ENCODE data around the gene RAF1.

The RAF1 gene

DNA sequence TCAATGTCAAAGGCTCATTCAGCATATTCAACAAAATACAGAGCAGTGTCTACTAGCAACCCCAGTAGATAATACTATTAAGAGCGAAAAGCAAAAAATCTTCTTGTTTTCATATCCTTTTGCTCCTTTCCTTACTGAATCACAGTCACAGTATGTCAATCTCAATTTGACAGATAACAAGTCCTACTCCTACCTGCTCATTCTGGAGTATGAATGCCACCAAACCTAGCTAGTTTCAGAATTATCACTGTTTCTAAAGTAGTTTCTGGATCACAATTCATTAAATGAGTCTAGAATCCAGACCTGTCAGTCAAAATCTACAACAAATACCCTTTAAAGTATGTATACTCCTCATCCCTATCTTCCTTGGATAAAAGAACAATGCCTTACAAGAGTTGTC lies 55.5 kb downstream of the RAF1 start:
- Histone ChIP-seq H3K4me3 (ENCODE audit: low read depth, low read length) (no peak overlapping the region), H3K27ac (no peak overlapping the region), H3K27me3 (replicated peaks) (no peaks in the 10 kb centered on the region), H3K36me3 (replicated peaks) (peaks cover 14% of the 10 kb centered on the region)
- TF ChIP-seq, protein P1, sequence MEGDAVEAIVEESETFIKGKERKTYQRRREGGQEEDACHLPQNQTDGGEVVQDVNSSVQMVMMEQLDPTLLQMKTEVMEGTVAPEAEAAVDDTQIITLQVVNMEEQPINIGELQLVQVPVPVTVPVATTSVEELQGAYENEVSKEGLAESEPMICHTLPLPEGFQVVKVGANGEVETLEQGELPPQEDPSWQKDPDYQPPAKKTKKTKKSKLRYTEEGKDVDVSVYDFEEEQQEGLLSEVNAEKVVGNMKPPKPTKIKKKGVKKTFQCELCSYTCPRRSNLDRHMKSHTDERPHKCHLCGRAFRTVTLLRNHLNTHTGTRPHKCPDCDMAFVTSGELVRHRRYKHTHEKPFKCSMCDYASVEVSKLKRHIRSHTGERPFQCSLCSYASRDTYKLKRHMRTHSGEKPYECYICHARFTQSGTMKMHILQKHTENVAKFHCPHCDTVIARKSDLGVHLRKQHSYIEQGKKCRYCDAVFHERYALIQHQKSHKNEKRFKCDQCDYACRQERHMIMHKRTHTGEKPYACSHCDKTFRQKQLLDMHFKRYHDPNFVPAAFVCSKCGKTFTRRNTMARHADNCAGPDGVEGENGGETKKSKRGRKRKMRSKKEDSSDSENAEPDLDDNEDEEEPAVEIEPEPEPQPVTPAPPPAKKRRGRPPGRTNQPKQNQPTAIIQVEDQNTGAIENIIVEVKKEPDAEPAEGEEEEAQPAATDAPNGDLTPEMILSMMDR (IDR thresholded peaks at IDR 0.05; ENCODE audit: low read depth, low read length, missing control alignments) = no peak
- no peak for DNase-seq
- in situ Hi-C loops (cut with HindIII; ENCODE audit: low pct_ligation_motif_present, low sequenced_read_pairs) = no loop called here

DNA sequence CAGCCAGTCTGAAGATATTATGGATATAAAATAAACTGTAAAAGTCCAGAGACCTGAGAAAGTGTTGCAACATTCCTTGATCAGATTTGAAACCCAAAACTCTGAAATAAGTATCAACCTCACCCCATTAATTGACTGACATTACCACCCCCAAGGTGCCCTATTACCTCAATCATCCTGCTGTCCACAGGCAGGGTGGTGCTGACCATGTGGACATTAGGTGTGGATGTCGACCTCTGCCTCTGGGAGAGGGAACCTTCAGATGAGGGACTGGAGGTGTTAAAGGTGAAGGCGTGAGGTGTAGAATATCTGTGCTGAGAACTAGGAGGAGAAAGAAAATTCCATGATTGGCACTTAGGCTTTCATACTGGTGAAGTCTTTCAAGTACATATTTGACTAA lies 59.9 kb downstream of the RAF1 start:
- H3K4me3 ChIP-seq (ENCODE audit: low read depth, low read length) = no peak overlapping the region
- no peak for DNase-seq
- no peaks in the 10 kb centered on the region for H3K27me3 ChIP-seq (replicated peaks)
- TF ChIP-seq, protein P1 (IDR thresholded peaks at IDR 0.05; ENCODE audit: low read depth, low read length, missing control alignments) = no peak
- in situ Hi-C loops (cut with HindIII; ENCODE audit: low pct_ligation_motif_present, low sequenced_read_pairs) = no loop called here
- no peak overlapping the region for H3K27ac ChIP-seq
- peaks cover 25% of the 10 kb centered on the region for H3K36me3 ChIP-seq (replicated peaks)

DNA sequence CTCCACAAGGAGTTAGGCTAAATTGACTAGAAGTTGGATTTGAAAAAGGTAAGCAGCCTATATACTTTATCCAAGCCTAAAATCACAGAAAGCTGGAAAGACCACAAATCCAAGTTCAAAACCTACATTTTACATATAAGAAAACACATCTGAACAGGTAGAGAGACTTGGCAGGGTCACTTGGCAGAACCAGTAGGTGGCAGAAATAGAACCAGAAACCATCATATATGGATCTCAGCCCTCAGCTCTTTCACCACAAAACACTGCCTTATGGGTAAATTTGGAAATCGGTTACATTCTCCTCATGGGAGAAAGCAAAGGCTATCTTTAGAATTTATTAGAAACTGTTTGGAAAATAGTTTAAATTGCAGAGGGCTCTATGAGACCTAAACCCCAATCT lies 62.8 kb downstream of the RAF1 start:
- Histone ChIP-seq H3K4me3 (ENCODE audit: low read depth, low read length) (no peak overlapping the region), H3K36me3 (replicated peaks) (peaks cover 30% of the 10 kb centered on the region), H3K27ac (no peak overlapping the region), H3K27me3 (replicated peaks) (no peaks in the 10 kb centered on the region)
- TF ChIP-seq, protein P1 (IDR thresholded peaks at IDR 0.05; ENCODE audit: low read depth, low read length, missing control alignments) = no peak
- no peak for DNase-seq
- in situ Hi-C loops (cut with HindIII; ENCODE audit: low pct_ligation_motif_present, low sequenced_read_pairs) = no loop called here

DNA sequence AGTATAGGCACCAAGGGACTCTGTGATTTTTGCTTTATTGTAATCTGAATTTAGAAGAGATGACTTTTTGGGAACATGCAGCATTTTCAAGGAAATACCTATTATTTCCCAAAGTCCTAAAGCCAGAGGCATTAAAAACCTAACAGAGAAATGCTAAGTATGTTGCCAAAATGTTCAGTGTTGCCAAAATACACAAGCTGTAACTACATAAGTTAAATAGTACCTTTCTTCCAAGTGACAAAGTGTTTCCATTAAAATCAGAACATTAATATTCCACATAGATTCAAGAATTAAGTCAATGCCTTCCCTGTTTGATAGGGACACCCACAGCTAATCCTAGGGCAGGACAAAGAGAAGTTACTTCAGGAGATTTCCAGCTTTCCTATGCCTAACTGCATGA lies 65.0 kb downstream of the RAF1 start:
- no peaks in the 10 kb centered on the region for H3K27me3 ChIP-seq (replicated peaks)
- DNase-seq = no peak
- H3K27ac ChIP-seq = no peak overlapping the region
- peaks cover 34% of the 10 kb centered on the region for H3K36me3 ChIP-seq (replicated peaks)
- no peak overlapping the region for H3K4me3 ChIP-seq (ENCODE audit: low read depth, low read length)
- in situ Hi-C loops (cut with HindIII; ENCODE audit: low pct_ligation_motif_present, low sequenced_read_pairs) = no loop called here
- TF ChIP-seq, protein P1 (IDR thresholded peaks at IDR 0.05; ENCODE audit: low read depth, low read length, missing control alignments) = no peak

DNA sequence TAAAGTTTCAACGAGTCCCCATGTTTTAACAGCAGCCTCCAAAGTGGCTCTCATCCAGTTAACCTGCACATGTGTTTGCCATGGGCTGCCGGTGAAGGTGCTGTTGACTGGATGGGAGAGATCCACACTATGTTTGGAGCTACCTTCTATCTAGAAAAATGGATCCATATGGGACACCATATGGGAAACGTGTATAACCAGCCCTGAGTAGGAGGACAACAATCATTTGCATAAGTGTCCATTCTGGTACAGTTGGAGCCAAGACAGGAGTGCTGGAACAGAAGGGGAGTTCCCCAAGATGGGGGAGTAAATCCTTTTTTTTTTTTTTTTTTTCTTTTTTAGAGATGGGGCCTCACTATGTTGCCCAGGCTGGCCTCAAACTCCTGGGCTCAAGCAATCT lies 70.4 kb downstream of the RAF1 start:
- no peak for DNase-seq
- Histone ChIP-seq H3K36me3 (replicated peaks) (peaks cover 47% of the 10 kb centered on the region), H3K27me3 (replicated peaks) (no peaks in the 10 kb centered on the region), H3K4me3 (ENCODE audit: low read depth, low read length) (no peak overlapping the region), H3K27ac (no peak overlapping the region)
- TF ChIP-seq, protein P1 (IDR thresholded peaks at IDR 0.05; ENCODE audit: low read depth, low read length, missing control alignments) = no peak
- in situ Hi-C loops (cut with HindIII; ENCODE audit: low pct_ligation_motif_present, low sequenced_read_pairs) = no loop called here

DNA sequence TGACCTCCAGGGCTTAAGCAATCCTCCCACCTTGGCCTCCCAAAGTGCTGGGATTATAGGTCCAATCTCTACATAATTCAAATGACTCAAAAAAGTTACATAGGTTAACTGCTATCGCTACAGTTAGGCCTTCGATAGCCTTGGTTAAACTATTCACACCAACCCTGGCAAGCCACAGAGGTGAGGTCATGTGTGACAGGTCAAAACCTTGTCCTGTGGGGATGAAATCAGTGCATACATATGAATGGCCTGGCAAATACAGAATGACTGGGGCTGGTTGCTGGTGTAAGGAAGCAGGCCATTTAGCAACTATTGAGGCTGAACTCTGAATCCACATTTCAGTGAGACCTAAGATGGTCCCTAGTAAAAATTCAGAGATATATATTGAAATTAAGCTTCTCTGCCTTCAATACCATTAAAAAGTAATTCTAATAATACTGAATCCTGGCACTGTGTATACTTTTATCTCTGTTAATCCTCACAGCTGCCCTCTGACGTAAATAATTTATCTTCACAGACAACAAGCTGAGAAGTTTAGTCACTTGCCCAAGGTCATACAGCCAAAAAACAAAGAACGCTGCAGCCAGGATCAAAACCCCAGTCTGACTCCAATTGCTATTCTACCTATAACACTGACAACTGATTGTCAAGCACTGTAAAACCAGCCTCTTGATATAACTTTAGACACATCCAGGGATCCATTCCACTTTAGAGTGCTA lies 71.8 kb downstream of the RAF1 start:
- DNase-seq = no peak
- Histone ChIP-seq H3K36me3 (replicated peaks) (peaks cover 46% of the 10 kb centered on the region), H3K4me3 (ENCODE audit: low read depth, low read length) (no peak overlapping the region), H3K27ac (no peak overlapping the region), H3K27me3 (replicated peaks) (no peaks in the 10 kb centered on the region)
- TF ChIP-seq, protein P1 (IDR thresholded peaks at IDR 0.05; ENCODE audit: low read depth, low read length, missing control alignments) = no peak
- in situ Hi-C loops (cut with HindIII; ENCODE audit: low pct_ligation_motif_present, low sequenced_read_pairs) = no loop called here

All from brain microvascular endothelial cell (primary cell).